Gastrocnemius medialis (tissue), 4 donors: ENCODE measurements around the gene TYK2.

Experiments
- CTCF ChIP-seq, 5 experiments: fragments of 450-650 bp in 3 of 5; fragments of 200-600 bp in 2 of 5; sonication (generic) in 2 of 5; IDR thresholded peaks in 4 of 5; conservative IDR thresholded peaks in 1 of 5; 1 replicate in 4 of 5; 2 replicates in 1 of 5; pipeline ENCODE4 v1.5.1; 2016 to 2019; ENCODE audit warnings: antibody characterized with exemption in 5 of 5, mild to moderate bottlenecking in 3 of 5, moderate library complexity in 3 of 5
- POLR2A ChIP-seq, 2 donors: fragments of 450-650 bp; IDR thresholded peaks; one replicate each; pipeline ENCODE4 v1.6.1; 2017; ENCODE audit warnings: antibody characterized with exemption in 2 of 2, mild to moderate bottlenecking in 2 of 2, moderate library complexity in 2 of 2

GRCh38 chr19:10317857-10318462 lies 62.4 kb downstream of the TYK2 start:
- TF ChIP-seq CTCF (IDR thresholded peaks at IDR 0.05 in 4 of 5, conservative IDR thresholded peaks at IDR 0.05 in 1 of 5) = no peak
- TF ChIP-seq POLR2A (IDR thresholded peaks at IDR 0.05) = no peak
